Activated CD8-positive, alpha-beta memory T cell treated with anti-CD3 and anti-CD28 coated beads for 1 hour (primary cell): ENCODE results near the gene MAZ.
"Not testable (repeated sequence)": the region's sequence is repeated elsewhere in the genome, so short reads cannot be mapped to it uniquely, and the experiment has no call there.

Source experiments
- DNase-seq, 2 donors: peaks; one replicate each; pipeline ENCODE4 v3.0.0-alpha.2; 2020; ENCODE audit warnings: low read depth in 1 of 2; ENCODE audit errors: extremely low read depth in 1 of 2

The MAZ gene

DNA sequence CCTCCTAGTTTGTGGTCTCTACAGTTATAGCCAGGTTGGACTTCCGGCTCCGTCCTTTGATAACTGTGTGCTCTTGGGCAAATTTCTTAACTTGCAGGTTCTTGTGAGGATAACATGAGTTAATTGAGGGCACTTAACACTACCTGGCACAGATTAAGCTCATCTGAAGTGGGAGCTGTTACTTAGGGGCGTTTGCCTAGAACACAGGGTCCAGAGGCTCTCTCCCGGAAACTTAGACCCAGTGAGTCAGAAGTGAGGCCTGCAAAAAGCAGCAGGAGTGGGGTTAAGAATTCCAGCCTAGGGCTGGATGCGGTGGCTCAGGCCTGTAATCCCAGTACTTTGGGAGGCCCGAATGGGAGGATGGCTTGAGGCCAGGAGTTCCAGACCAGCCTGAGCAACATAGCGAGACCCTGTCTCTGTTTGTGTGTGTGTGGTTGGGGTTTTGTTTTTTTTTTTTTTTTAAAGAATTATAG, 15.3 kb downstream of the MAZ start:
- DNase-seq = no peak

GRCh38 chr16:29824589-29825144, 18.3 kb downstream of the MAZ start:
- DNase-seq = no peak

DNA sequence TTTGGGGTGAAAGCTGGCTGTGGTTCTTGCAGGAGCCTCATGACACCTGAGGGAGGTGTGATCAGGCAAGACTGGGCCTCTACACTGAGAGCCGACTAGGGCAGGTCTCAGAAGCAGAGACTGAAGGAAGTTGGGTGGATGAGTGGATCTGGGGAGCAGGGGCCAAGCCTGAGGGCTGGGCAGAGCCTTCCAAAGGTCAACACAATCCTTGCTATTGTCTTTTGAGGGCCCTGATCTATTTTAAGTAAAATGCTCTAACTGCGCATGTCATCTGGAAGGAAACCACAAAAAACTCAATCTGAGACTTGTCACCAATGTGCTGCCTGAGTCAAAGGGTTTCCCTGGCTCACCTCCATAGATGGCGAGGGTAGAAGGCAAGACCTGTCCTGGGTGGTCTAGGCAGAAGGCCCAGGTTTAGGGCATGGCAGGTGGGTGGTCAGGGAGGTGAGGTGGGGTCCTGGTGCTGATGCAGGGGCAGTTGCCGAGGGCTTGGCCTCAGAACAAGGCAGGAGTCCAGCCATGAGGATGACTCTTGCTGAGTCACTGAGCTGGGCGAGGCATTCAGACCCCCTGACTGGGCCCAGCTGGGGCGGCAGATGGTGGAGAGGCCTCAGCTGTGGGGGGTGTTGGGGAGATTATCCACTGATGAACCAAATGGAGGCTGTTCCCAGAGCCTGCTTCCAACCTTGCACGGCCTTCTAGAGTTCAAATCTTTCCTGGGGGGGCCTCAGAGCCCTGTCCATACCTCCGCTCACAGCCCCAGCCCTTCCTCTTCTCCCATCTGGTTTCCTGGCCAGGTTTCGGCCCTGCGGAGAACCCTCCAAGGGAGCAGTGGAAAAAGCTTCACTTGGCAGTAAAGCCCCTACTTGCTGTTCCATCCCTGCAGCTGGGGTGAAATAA, 19.1 kb downstream of the MAZ start:
- no peak for DNase-seq

DNA sequence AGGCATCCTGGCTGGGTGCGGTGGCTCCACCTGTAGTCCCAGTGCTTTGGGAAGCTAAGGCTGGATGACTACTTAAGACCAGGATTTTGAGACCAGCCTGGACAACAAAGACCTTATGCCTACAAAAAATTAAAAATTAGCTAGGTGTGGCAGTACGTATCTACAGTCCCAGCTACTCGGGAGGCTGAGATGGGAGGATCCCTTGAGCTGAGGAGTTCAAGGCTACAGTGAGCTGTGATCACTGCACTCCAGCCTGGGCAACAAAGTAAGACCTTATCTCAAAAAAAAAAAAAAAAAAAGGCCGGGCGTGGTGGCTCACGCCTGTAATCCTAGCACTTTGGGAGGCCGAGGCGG, 20.0 kb downstream of the MAZ start:
- DNase-seq = no peak

DNA sequence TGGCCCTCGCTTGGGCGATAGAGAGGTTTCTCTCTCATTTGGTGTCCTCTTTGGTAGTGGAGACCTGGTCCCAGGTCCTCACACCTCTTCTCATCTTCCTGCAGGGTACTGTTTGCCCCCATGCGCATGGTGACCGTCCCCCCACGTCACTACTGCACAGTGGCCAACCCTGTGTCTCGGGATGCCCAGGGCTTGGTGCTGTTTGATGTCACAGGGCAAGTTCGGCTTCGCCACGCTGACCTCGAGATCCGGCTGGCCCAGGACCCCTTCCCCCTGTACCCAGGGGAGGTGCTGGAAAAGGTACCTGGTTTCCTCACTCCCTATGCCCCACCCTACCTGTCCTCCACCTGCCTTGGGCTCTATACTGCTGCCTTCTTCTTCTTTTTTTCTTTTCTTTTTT, 24.4 kb downstream of the MAZ start:
- no peak for DNase-seq

- no peak for DNase-seq
Observed at GRCh38 chr16:29831490-29831889, 25.2 kb downstream of the MAZ start.

- not testable (repeated sequence) for DNase-seq
Observed at GRCh38 chr16:29833219-29833618, 26.9 kb downstream of the MAZ start.

DNA sequence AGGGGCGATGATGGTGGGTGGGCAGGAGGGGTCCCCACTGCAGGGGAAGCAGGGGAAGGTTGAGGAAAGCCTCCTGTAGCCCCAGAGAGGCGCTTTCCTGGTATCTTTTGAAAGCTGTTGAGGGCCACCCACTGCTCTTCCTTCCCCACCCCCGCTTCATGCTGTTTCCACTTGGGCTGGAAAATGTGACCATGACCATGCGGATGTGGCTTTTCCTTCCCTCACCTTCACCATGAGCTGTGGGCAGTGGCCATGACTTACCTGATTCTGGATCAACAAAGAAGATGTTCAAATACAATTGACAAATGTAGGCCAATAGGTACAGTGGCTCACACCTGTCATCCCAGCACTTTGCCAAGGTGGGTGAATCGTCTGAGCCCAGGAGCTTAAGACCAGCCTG, 27.8 kb downstream of the MAZ start:
- no peak for DNase-seq

GRCh38 chr16:29835926-29836325, 29.6 kb downstream of the MAZ start:
- DNase-seq = no peak

- no peak for DNase-seq
Observed at GRCh38 chr16:29836623-29837022, 30.3 kb downstream of the MAZ start.

DNA sequence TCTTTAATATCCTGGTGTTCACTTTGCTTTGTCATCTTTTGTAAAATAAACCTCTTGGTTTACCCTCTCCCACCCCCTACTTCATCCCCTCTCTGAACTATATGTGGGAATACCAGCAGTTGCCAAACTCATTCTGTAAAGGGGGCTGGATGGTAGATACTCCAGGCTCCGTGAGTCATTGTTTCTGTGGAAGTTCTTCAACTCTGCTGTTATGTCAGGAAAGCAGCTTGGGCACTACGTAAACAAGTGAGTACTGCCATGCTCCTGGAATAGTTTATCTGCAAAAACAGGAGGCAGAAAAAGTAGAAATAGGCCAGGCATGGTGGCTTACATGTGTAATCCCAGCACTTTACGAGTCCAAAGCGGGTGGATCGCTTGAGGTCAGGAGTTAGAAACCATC, 31.5 kb downstream of the MAZ start:
- no peak for DNase-seq

DNA sequence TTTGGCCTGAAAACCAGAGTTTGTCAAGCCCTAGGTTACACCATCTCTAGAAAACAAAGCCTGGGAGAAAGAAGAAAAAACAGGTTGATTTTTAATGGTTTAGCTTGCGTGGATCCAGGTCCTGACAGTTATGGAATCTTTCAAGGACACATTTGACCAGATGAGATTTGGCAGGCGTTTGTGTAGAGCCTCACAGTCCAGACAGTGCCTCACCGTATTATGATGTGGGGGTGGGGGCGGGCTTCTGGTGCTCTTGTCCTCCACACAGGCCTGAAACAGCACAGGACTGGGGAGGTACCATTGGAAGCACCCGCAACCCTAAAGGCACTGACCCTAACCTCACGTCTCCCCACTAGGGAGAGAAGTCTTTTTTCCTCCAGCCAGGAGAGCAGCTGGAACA, 33.5 kb downstream of the MAZ start:
- DNase-seq = no peak

- DNase-seq = no peak
Observed at GRCh38 chr16:29840240-29840639, 33.9 kb downstream of the MAZ start.

DNA sequence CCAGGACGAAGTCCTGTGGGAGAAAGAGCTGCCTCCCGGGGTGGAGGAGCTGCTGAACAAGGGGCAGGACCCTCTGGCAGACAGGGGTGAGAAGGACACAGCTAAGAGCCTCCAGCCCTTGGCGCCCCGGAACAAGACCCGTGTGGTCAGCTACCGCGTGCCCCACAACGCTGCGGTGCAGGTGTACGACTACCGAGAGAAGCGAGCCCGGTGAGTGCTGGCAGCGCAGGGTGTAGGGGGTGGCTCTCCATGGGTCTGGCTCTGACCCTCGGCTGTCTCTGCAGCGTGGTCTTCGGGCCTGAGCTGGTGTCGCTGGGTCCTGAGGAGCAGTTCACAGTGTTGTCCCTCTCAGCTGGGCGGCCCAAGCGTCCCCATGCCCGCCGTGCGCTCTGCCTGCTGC, 35.3 kb downstream of the MAZ start:
- no peak for DNase-seq

DNA sequence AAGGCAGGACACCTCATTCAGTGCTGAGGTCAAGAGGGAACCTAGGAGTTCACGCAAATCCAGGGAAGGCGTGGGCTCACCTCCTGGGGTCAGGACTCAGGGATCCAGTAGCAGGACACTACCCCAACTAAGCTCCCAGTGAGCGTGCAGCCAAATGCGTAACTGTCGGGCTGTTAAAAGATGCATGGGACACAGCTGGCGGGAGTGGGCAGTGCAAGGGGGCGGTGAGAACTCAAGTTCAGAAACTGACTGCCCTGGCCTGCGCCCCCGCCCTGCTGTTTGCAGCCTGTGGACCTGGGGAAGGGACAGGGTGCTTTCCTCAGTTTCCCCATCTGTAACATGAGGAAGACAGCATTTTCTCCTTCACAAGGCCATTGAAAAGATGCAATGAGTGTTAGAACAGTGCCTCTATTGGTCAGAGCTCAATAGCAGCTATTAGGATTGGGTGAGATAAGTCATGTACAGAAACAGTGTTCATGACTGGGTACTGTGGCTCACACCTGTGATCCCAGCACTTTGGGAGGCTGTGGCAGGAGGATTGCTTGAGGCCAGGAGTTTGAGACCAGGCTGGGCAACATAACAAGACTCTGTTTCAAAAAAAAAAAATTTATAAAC, 36.5 kb downstream of the MAZ start:
- DNase-seq = no peak

- no peak for DNase-seq
Observed at GRCh38 chr16:29843931-29844330, 37.6 kb downstream of the MAZ start.

DNA sequence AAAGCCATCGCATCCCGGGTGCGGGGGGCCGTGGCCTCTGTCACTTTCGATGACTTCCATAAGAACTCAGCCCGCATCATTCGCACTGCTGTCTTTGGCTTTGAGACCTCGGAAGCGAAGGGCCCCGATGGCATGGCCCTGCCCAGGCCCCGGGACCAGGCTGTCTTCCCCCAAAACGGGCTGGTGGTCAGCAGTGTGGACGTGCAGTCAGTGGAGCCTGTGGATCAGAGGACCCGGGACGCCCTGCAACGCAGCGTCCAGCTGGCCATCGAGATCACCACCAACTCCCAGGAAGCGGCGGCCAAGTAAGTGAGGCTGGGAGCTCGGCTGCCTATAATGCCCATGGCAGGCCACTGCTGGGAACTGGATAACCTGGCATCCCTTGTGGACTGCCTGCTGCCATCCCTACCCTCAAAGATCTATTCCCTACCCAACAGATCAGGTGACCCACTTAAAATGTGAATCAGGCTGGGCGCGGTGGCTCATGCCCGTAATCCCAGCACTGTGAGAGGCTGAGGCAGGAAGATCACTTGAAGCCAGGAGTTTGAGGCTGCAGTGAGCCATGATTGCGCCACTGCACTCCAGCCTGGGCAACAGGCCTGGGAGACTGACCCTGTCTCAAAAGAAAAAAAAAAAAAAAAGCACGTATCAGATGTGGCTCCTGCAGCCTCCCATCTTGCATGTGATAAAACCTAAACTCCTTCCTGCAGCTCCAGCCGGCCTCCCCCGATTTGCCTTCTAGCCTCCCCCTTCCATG, 38.4 kb downstream of the MAZ start:
- DNase-seq = no peak

DNA sequence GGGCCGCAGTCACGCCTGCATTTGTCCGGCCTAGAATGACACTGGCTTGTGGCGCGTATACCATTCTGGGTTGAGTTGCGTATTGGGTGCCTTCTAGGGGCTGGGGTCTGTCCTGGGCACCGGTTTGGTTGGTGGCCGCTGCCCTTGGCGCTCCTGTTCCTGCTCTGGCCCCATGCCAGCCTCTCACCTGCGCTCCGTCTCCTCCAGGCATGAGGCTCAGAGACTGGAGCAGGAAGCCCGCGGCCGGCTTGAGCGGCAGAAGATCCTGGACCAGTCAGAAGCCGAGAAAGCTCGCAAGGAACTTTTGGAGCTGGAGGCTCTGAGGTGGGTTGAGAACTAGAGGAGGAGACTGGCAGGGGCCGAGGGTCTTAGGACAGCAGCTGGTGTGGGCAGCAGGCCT, 39.3 kb downstream of the MAZ start:
- no peak for DNase-seq

- peak; percentile 62 to 78 for DNase-seq
Observed at GRCh38 chr16:29848420-29849297, 42.3 kb downstream of the MAZ start.

DNA sequence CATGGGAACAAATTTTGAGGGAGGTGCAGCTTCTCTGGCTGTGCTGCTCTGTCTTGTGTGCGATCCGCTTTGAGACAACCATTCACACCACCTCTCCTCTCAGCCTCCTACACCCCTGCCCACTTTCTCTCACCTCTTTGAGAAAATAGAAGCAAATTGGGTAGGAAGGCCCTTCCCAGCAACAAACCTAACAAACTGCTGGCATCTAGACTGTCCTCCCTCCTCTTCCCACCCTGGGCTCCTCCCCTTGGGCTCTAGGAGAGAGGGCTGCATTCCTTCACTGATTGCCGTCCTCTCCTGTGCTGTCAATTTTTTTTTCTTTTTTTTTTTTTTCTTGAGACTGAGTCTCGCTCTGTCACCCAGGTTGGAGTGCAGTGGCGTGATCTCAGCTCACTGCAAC, 43.2 kb downstream of the MAZ start:
- DNase-seq = no peak
